HEK293T (cell line): ENCODE results near the gene RXRB.
A peak's percentile ranks its signal among the peaks of the same experiment; 100 is the strongest.

Experiments used
- BHLHE40 ChIP-seq: fragments of 450-650 bp; IDR thresholded peaks from 2 replicates; pipeline ENCODE4 v1.6.1; 2016; ENCODE audit warnings: mild to moderate bottlenecking, moderate library complexity, borderline replicate concordance
- ELF4 ChIP-seq: fragments of 450-650 bp; IDR thresholded peaks from 2 replicates; pipeline ENCODE4 v1.6.1; 2017; ENCODE audit warnings: antibody characterized with exemption
- FOXA1 ChIP-seq: fragments of 450-650 bp; IDR thresholded peaks from 2 replicates; pipeline ENCODE4 v1.6.1; 2016; ENCODE audit warnings: mild to moderate bottlenecking
- NFRKB ChIP-seq: fragments of 450-650 bp; IDR thresholded peaks from 2 replicates; pipeline ENCODE4 v1.6.1; 2016; ENCODE audit warnings: mild to moderate bottlenecking, moderate library complexity
- SP1 ChIP-seq: fragments of 450-650 bp; IDR thresholded peaks from 2 replicates; pipeline ENCODE4 v1.6.1; 2017
- ZNF384 ChIP-seq: fragments of 450-650 bp; IDR thresholded peaks from 2 replicates; pipeline ENCODE4 v1.6.1; 2016

- TF ChIP-seq ELF4, result peak; percentile 73
- TF ChIP-seq FOXA1, result no peak
- TF ChIP-seq BHLHE40, result no peak
- peak; percentile 48; the same call in 1 of the 2 replicates for TF ChIP-seq SP1
- TF ChIP-seq NFRKB, result peak; percentile 82
- no peak for TF ChIP-seq ZNF384
Observed at GRCh38 chr6:33200219-33201146, at the start of gene RXRB, which contains the start of gene SLC39A7.
